ENCODE results near the gene TMEM45A.

The TMEM45A gene

GRCh38 chr3:100609305-100609704, 116.9 kb downstream of the TMEM45A start, which contains the start of gene ADGRG7:
Gene ADGRG7, plus strand, starts transcription at chr3:100609601. Its CDS starts 256 bp downstream, at chr3:100609857.
- ChIA-PET POLR2A (no interaction called here), CTCF (no interaction called here)
- H3K4me3 ChIP-seq (ENCODE audit: control insufficient read depth in 1 of 7, extremely low read depth in 1 of 7, insufficient read depth in 4 of 7, low read depth in 2 of 7, low read length in 6 of 7): no peak within 1 kb of the TSS
- no peaks in the 10 kb centered on the region for H3K36me3 ChIP-seq (ENCODE audit: control insufficient read depth in 4 of 4, insufficient read depth in 4 of 4, low read length in 3 of 4)
- no peak within 1 kb of the TSS for H3K27ac ChIP-seq (ENCODE audit: insufficient read depth in 1 of 2, low read depth in 1 of 2, low read length in 2 of 2, poor library complexity in 1 of 2, severe bottlenecking in 2 of 2)
- H3K9me3 ChIP-seq (ENCODE audit: control extremely low read depth in 1 of 5, control insufficient read depth in 4 of 5, insufficient read depth in 2 of 5, low read depth in 1 of 5, low read length in 4 of 5): no peaks in the 10 kb centered on the region
- peak in 1 of 3 donors; percentile 41 for DNase-seq
- H3K4me1 ChIP-seq (ENCODE audit: control extremely low read depth in 1 of 4, control insufficient read depth in 4 of 4, insufficient read depth in 4 of 4, low read length in 3 of 4): peaks cover 0 to 14% (median 8%) of the 10 kb centered on the region in 4 experiments
- no peaks in the 10 kb centered on the region for H3K27me3 ChIP-seq (replicated peaks in 2 of 5; ENCODE audit: control insufficient read depth in 4 of 5, insufficient read depth in 5 of 5, low read length in 4 of 5)
- 10% methylated on average over 2 of the region's 2 CpGs for WGBS (ENCODE audit: insufficient coverage)

- Histone ChIP-seq H3K27ac (ENCODE audit: insufficient read depth in 1 of 2, low read depth in 1 of 2, low read length in 2 of 2, poor library complexity in 1 of 2, severe bottlenecking in 2 of 2) (no peak overlapping the region), H3K4me3 (ENCODE audit: control insufficient read depth in 1 of 7, extremely low read depth in 1 of 7, insufficient read depth in 4 of 7, low read depth in 2 of 7, low read length in 6 of 7) (no peak overlapping the region), H3K4me1 (ENCODE audit: control extremely low read depth in 1 of 4, control insufficient read depth in 4 of 4, insufficient read depth in 4 of 4, low read length in 3 of 4) (peaks cover 0 to 14% (median 8%) of the 10 kb centered on the region in 4 experiments), H3K27me3 (replicated peaks in 2 of 5; ENCODE audit: control insufficient read depth in 4 of 5, insufficient read depth in 5 of 5, low read length in 4 of 5) (no peaks in the 10 kb centered on the region), H3K9me3 (ENCODE audit: control extremely low read depth in 1 of 5, control insufficient read depth in 4 of 5, insufficient read depth in 2 of 5, low read depth in 1 of 5, low read length in 4 of 5) (no peaks in the 10 kb centered on the region), H3K36me3 (ENCODE audit: control insufficient read depth in 4 of 4, insufficient read depth in 4 of 4, low read length in 3 of 4) (no peaks in the 10 kb centered on the region)
- DNase-seq: no peak
- ChIA-PET CTCF (interaction anchor here (1.1 to 1.5 kb wide), 2 partner anchors 25 to 293 kb away, joined by 3 to 4 read pairs; no protein-coding TSS in a partner anchor), POLR2A (no interaction called here)
- WGBS (ENCODE audit: insufficient coverage): no CpG with 5 or more reads among the region's 2 CpGs
Measured at GRCh38 chr3:100609963-100610362, 117.5 kb downstream of the TMEM45A start.

GRCh38 chr3:100611221-100611620, 118.8 kb downstream of the TMEM45A start:
- no peaks in the 10 kb centered on the region for H3K36me3 ChIP-seq (ENCODE audit: control insufficient read depth in 4 of 4, insufficient read depth in 4 of 4, low read length in 3 of 4)
- no peak overlapping the region for H3K27ac ChIP-seq (ENCODE audit: insufficient read depth in 1 of 2, low read depth in 1 of 2, low read length in 2 of 2, poor library complexity in 1 of 2, severe bottlenecking in 2 of 2)
- no peak for DNase-seq
- ChIA-PET CTCF (interaction anchor here (0.8 to 1.5 kb wide), 2 partner anchors 8 to 294 kb away, joined by 3 read pairs; no protein-coding TSS in a partner anchor), POLR2A (no interaction called here)
- no peaks in the 10 kb centered on the region for H3K27me3 ChIP-seq (replicated peaks in 2 of 5; ENCODE audit: control insufficient read depth in 4 of 5, insufficient read depth in 5 of 5, low read length in 4 of 5)
- H3K4me3 ChIP-seq (ENCODE audit: control insufficient read depth in 1 of 7, extremely low read depth in 1 of 7, insufficient read depth in 4 of 7, low read depth in 2 of 7, low read length in 6 of 7): no peak overlapping the region
- no CpG with 5 or more reads among the region's 3 CpGs for WGBS (ENCODE audit: insufficient coverage)
- peaks cover 0 to 14% (median 8%) of the 10 kb centered on the region in 4 experiments for H3K4me1 ChIP-seq (ENCODE audit: control extremely low read depth in 1 of 4, control insufficient read depth in 4 of 4, insufficient read depth in 4 of 4, low read length in 3 of 4)
- no peaks in the 10 kb centered on the region for H3K9me3 ChIP-seq (ENCODE audit: control extremely low read depth in 1 of 5, control insufficient read depth in 4 of 5, insufficient read depth in 2 of 5, low read depth in 1 of 5, low read length in 4 of 5)

DNA sequence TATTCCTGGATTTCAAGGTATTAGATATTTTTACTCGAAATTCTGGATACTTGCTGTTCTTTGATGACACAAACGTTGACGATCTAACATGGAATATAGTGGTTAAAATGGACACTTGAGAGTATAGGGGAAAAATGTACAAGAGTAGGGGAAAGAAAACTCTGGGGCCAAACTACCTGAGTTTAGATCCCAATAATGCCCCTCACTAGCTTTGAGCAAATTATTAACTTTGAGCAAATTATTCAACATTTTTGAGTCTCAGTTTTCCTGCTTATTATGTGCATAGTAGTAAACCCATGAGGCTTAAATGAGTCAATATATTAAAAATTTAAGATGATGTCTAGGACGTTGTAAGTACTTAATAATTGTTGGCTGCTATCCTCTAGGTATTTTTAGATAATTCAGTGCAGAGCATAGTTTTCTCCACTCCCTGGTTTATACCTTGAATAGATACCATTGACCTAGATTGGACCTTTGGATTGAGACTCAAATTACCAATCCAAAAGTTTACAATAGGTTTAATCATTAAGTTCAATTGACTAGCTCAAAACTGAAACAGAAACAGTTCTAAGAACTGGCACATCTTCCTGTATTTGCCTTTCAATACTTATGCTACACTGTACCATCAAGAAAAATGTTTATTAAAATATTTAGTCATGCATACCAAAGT, 121.4 kb downstream of the TMEM45A start:
- no CpG with 5 or more reads among the region's 4 CpGs for WGBS (ENCODE audit: insufficient coverage)
- H3K4me1 ChIP-seq (ENCODE audit: control extremely low read depth in 1 of 4, control insufficient read depth in 4 of 4, insufficient read depth in 4 of 4, low read length in 3 of 4): peaks cover 0 to 13% (median 8%) of the 10 kb centered on the region in 4 experiments
- DNase-seq: no peak
- H3K9me3 ChIP-seq (ENCODE audit: control extremely low read depth in 1 of 5, control insufficient read depth in 4 of 5, insufficient read depth in 2 of 5, low read depth in 1 of 5, low read length in 4 of 5): no peaks in the 10 kb centered on the region
- no peaks in the 10 kb centered on the region for H3K36me3 ChIP-seq (ENCODE audit: control insufficient read depth in 4 of 4, insufficient read depth in 4 of 4, low read length in 3 of 4)
- POLR2A ChIA-PET: no interaction called here
- H3K27me3 ChIP-seq (replicated peaks in 2 of 5; ENCODE audit: control insufficient read depth in 4 of 5, insufficient read depth in 5 of 5, low read length in 4 of 5): no peaks in the 10 kb centered on the region
- no peak overlapping the region for H3K4me3 ChIP-seq (ENCODE audit: control insufficient read depth in 1 of 7, extremely low read depth in 1 of 7, insufficient read depth in 4 of 7, low read depth in 2 of 7, low read length in 6 of 7)
- H3K27ac ChIP-seq (ENCODE audit: insufficient read depth in 1 of 2, low read depth in 1 of 2, low read length in 2 of 2, poor library complexity in 1 of 2, severe bottlenecking in 2 of 2): no peak overlapping the region
- CTCF ChIA-PET: no interaction called here

DNA sequence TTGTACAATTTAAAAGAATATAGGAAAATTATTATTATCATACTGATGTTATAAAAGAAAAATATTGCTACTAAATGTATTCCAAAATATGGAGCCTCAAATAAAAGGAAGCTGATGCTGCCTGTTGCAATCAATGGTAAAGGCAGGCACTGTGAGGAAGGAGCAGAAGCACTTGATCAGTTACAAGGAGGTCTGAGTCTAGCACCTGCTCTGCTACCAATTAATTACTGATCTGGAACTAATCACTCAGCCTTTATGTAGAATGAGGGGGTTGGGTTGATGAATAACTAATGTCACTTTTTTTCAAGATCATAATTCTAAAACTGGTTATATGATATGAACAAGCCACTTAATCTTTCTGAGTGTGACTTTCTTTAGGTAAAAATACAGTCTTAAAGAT, 122.5 kb downstream of the TMEM45A start:
- POLR2A ChIA-PET: no interaction called here

DNA sequence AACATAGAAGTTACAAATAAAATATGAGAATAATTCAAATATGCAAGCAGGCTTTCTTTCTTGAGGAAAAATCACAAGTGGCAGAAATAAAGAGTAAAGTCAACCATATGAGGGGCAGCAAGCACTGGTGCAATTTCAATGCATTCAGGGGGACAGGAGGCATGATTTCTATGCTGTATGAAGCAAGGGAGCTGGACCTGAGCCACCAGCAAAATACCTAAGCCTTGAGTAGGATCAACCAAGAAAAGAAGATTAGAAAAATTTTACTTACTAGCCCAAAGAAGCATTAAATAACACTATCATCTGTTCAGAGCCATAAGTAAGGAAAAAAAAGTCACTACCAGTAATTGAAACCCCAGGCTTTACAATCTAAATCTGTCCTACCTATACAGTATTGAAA, 123.3 kb downstream of the TMEM45A start:
- no peaks in the 10 kb centered on the region for H3K36me3 ChIP-seq (ENCODE audit: control insufficient read depth in 4 of 4, insufficient read depth in 4 of 4, low read length in 3 of 4)
- H3K4me3 ChIP-seq (ENCODE audit: control insufficient read depth in 1 of 7, extremely low read depth in 1 of 7, insufficient read depth in 4 of 7, low read depth in 2 of 7, low read length in 6 of 7): no peak overlapping the region
- peaks cover 0 to 2% (median 0%) of the 10 kb centered on the region in 4 experiments for H3K4me1 ChIP-seq (ENCODE audit: control extremely low read depth in 1 of 4, control insufficient read depth in 4 of 4, insufficient read depth in 4 of 4, low read length in 3 of 4)
- no peaks in the 10 kb centered on the region for H3K27me3 ChIP-seq (replicated peaks in 2 of 5; ENCODE audit: control insufficient read depth in 4 of 5, insufficient read depth in 5 of 5, low read length in 4 of 5)
- no peak for DNase-seq
- no peaks in the 10 kb centered on the region for H3K9me3 ChIP-seq (ENCODE audit: control extremely low read depth in 1 of 5, control insufficient read depth in 4 of 5, insufficient read depth in 2 of 5, low read depth in 1 of 5, low read length in 4 of 5)
- H3K27ac ChIP-seq (ENCODE audit: insufficient read depth in 1 of 2, low read depth in 1 of 2, low read length in 2 of 2, poor library complexity in 1 of 2, severe bottlenecking in 2 of 2): no peak overlapping the region
- ChIA-PET POLR2A (no interaction called here), CTCF (no interaction called here)

More for the DNA sequence above, 122.5 kb downstream of the TMEM45A start:
- no peak overlapping the region for H3K27ac ChIP-seq (ENCODE audit: insufficient read depth in 1 of 2, low read depth in 1 of 2, low read length in 2 of 2, poor library complexity in 1 of 2, severe bottlenecking in 2 of 2)
- H3K4me3 ChIP-seq (ENCODE audit: control insufficient read depth in 1 of 7, extremely low read depth in 1 of 7, insufficient read depth in 4 of 7, low read depth in 2 of 7, low read length in 6 of 7): no peak overlapping the region
- no peak for DNase-seq
- no peaks in the 10 kb centered on the region for H3K27me3 ChIP-seq (replicated peaks in 2 of 5; ENCODE audit: control insufficient read depth in 4 of 5, insufficient read depth in 5 of 5, low read length in 4 of 5)
- H3K9me3 ChIP-seq (ENCODE audit: control extremely low read depth in 1 of 5, control insufficient read depth in 4 of 5, insufficient read depth in 2 of 5, low read depth in 1 of 5, low read length in 4 of 5): no peaks in the 10 kb centered on the region
- peaks cover 0 to 2% (median under 1%) of the 10 kb centered on the region in 4 experiments for H3K4me1 ChIP-seq (ENCODE audit: control extremely low read depth in 1 of 4, control insufficient read depth in 4 of 4, insufficient read depth in 4 of 4, low read length in 3 of 4)
- no peaks in the 10 kb centered on the region for H3K36me3 ChIP-seq (ENCODE audit: control insufficient read depth in 4 of 4, insufficient read depth in 4 of 4, low read length in 3 of 4)
- CTCF ChIA-PET: no interaction called here

DNA sequence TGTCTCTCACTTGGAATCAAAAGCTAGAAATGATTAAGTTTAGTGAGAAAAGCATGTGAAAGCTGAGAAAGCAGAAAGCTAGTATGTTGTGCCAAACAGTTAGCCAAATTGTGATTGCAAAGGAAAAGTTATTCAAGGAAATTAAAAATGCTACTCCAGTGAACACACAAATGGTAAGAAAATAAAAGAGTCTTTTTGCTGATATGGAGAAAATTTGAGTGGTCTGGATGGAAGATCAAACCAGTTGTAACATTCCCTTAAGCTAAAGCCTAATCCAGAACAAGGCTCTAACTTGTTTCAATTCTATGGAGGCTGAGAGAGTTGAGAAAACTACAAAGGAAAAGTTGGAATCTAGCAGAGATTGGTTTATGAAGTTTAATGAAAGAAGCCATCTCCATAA, 128.8 kb downstream of the TMEM45A start:
- no peaks in the 10 kb centered on the region for H3K4me1 ChIP-seq (ENCODE audit: control extremely low read depth in 1 of 4, control insufficient read depth in 4 of 4, insufficient read depth in 4 of 4, low read length in 3 of 4)
- no peak for DNase-seq
- ChIA-PET POLR2A (no interaction called here), CTCF (no interaction called here)
- no peak overlapping the region for H3K27ac ChIP-seq (ENCODE audit: insufficient read depth in 1 of 2, low read depth in 1 of 2, low read length in 2 of 2, poor library complexity in 1 of 2, severe bottlenecking in 2 of 2)
- H3K27me3 ChIP-seq (replicated peaks in 2 of 5; ENCODE audit: control insufficient read depth in 4 of 5, insufficient read depth in 5 of 5, low read length in 4 of 5): no peaks in the 10 kb centered on the region
- no peak overlapping the region for H3K4me3 ChIP-seq (ENCODE audit: control insufficient read depth in 1 of 7, extremely low read depth in 1 of 7, insufficient read depth in 4 of 7, low read depth in 2 of 7, low read length in 6 of 7)
- no peaks in the 10 kb centered on the region for H3K36me3 ChIP-seq (ENCODE audit: control insufficient read depth in 4 of 4, insufficient read depth in 4 of 4, low read length in 3 of 4)
- H3K9me3 ChIP-seq (ENCODE audit: control extremely low read depth in 1 of 5, control insufficient read depth in 4 of 5, insufficient read depth in 2 of 5, low read depth in 1 of 5, low read length in 4 of 5): peaks cover 0 to 3% (median 0%) of the 10 kb centered on the region in 5 experiments

Data from common myeloid progenitor, CD34-positive (primary cell).